ENCODE data around the gene RUFY3. TPM values are rescaled to one million over a fixed set of nuclear protein-coding genes. Genes with fewer than 3 reads are reported as not detected.
A peak's percentile ranks its signal among the peaks of the same experiment; 100 is the strongest.
"Not testable (repeated sequence)": the region's sequence is repeated elsewhere in the genome, so short reads cannot be mapped to it uniquely, and the experiment has no call there.

RUFY3 gene
- total and polyA plus RNA-seq, 4 donors, result 9.2 to 35.2 (median 15.0) TPM

GRCh38 chr4:70839589-70840093 lies 117.9 kb downstream of the RUFY3 start, which contains the start of gene GRSF1:
GRSF1 (minus strand) TSS chr4:70839890; CDS start chr4:70839827, 63 bp downstream.
- Histone ChIP-seq H3K27me3 (ENCODE audit: control insufficient read depth in 4 of 4, insufficient read depth in 4 of 4, low read length in 3 of 4) (no peaks in the 10 kb centered on the region), H3K36me3 (ENCODE audit: control insufficient read depth in 4 of 4, insufficient read depth in 3 of 4, low read depth in 1 of 4, low read length in 3 of 4) (peaks cover 0 to 5% (median 3%) of the 10 kb centered on the region in 4 donors), H3K9me3 (ENCODE audit: control insufficient read depth in 4 of 4, low read length in 3 of 4) (no peaks in the 10 kb centered on the region), H3K4me1 (ENCODE audit: control insufficient read depth in 4 of 4, insufficient read depth in 4 of 4, low read length in 3 of 4) (peaks cover 2 to 14% (median 5%) of the 10 kb centered on the region in 4 donors), H3K9ac (ENCODE audit: low read depth in 1 of 2, low read length in 2 of 2) (peak within 1 kb of the TSS; percentile 81 to 93), H3K4me3 (ENCODE audit: low read depth in 1 of 3, low read length in 3 of 3) (peak within 1 kb of the TSS; percentile 68 to 99 (median 83)), H3K27ac (ENCODE audit: low read depth in 1 of 2, low read length in 2 of 2) (peak within 1 kb of the TSS; percentile 81 to 91)
- DNase-seq (ENCODE audit: low spot score), result peak; percentile 90
- WGBS, result under 1% methylated on average over 51 of the region's 51 CpGs
- TF ChIP-seq GABPA (IDR thresholded peaks at IDR 0.05 in 1 of 2, conservative IDR thresholded peaks at IDR 0.05 in 1 of 2) (peak in 1 of 2 donors; percentile 77), ZBTB33 (IDR thresholded peaks at IDR 0.05) (no peak), TAF1 (conservative IDR thresholded peaks at IDR 0.05) (no peak), SP1 (IDR thresholded peaks at IDR 0.05) (peak; percentile 73), REST (IDR thresholded peaks at IDR 0.05) (peak; percentile 43), HNF4A (conservative IDR thresholded peaks at IDR 0.05) (no peak), FOXA2 (IDR thresholded peaks at IDR 0.05) (no peak), YY1 (IDR thresholded peaks at IDR 0.05) (peak; percentile 76), EGR1 (IDR thresholded peaks at IDR 0.05; ENCODE audit: low read depth in 2 of 2) (no peak), RAD21 (IDR thresholded peaks at IDR 0.05) (peak in 1 of 2 donors; percentile 27), MAX (IDR thresholded peaks at IDR 0.05) (peak; percentile 63), FOXA1 (IDR thresholded peaks at IDR 0.05) (no peak)

- H3K27ac ChIP-seq (ENCODE audit: low read depth in 1 of 2, low read length in 2 of 2), result not testable (repeated sequence)
- WGBS, result 66% methylated on average over 18 of the region's 20 CpGs
Observed at GRCh38 chr4:70840137-70840536, 118.4 kb downstream of the RUFY3 start.

GRCh38 chr4:70840631-70841030 lies 118.9 kb downstream of the RUFY3 start:
- not testable (repeated sequence) for DNase-seq (ENCODE audit: low spot score); H3K4me3 ChIP-seq (ENCODE audit: low read depth in 1 of 3, low read length in 3 of 3); H3K36me3 ChIP-seq (ENCODE audit: control insufficient read depth in 4 of 4, insufficient read depth in 3 of 4, low read depth in 1 of 4, low read length in 3 of 4); H3K9ac ChIP-seq (ENCODE audit: low read depth in 1 of 2, low read length in 2 of 2); H3K27me3 ChIP-seq (ENCODE audit: control insufficient read depth in 4 of 4, insufficient read depth in 4 of 4, low read length in 3 of 4); H3K27ac ChIP-seq (ENCODE audit: low read depth in 1 of 2, low read length in 2 of 2); H3K9me3 ChIP-seq (ENCODE audit: control insufficient read depth in 4 of 4, low read length in 3 of 4)
- peaks cover 2 to 14% (median 5%) of the 10 kb centered on the region in 4 donors for H3K4me1 ChIP-seq (ENCODE audit: control insufficient read depth in 4 of 4, insufficient read depth in 4 of 4, low read length in 3 of 4)
- WGBS, result 91% methylated on average over 16 of the region's 16 CpGs

More at GRCh38 chr4:70840137-70840536, 118.4 kb downstream of the RUFY3 start:
- H3K4me3 ChIP-seq (ENCODE audit: low read depth in 1 of 3, low read length in 3 of 3); H3K36me3 ChIP-seq (ENCODE audit: control insufficient read depth in 4 of 4, insufficient read depth in 3 of 4, low read depth in 1 of 4, low read length in 3 of 4); H3K9me3 ChIP-seq (ENCODE audit: control insufficient read depth in 4 of 4, low read length in 3 of 4); DNase-seq (ENCODE audit: low spot score); H3K27me3 ChIP-seq (ENCODE audit: control insufficient read depth in 4 of 4, insufficient read depth in 4 of 4, low read length in 3 of 4); H3K9ac ChIP-seq (ENCODE audit: low read depth in 1 of 2, low read length in 2 of 2): not testable (repeated sequence)
- peaks cover 2 to 14% (median 5%) of the 10 kb centered on the region in 4 donors for H3K4me1 ChIP-seq (ENCODE audit: control insufficient read depth in 4 of 4, insufficient read depth in 4 of 4, low read length in 3 of 4)
- TF ChIP-seq SP1 (IDR thresholded peaks at IDR 0.05), result peak; percentile 48
- TF ChIP-seq JUND (IDR thresholded peaks at IDR 0.05), result peak in 1 of 2 donors; percentile 19
